ENCODE data around the gene CDKN2AIP.

The CDKN2AIP gene

DNA sequence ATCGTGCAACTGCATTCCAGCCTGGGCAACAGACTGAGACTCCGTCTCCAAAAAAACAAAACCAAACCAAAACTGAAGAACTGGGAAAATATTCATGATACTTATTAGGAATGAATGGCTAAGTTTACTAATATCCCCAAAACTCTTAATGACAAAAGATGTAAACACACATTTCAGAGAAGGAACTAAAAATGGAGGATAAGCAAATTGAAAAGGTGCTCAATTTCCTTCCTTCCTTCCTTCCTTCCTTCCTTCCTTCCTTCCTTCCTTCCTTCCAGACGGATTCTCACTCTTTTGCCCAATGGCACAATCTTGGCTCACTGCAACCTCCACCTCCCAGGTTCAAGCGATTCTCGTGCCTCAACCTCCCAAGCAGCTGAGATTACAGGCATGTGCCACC is 44.4 kb upstream of the CDKN2AIP start:
- Histone ChIP-seq H3K36me3 (no peaks in the 10 kb centered on the region), H3K27me3 (peaks cover 0 to 5% (median 0%) of the 10 kb centered on the region in 11 experiments; a peak in 1 of 22 replicates), H3K4me2 (peak overlapping the region; percentile 30 to 99 (median 91); a peak in 15 of 22 replicates), H4K20me1 (no peaks in the 10 kb centered on the region), H3K9ac (no peak overlapping the region), H3K4me3 (no peak overlapping the region), H3K9me3 (replicated peaks in 1 of 11) (no peaks in the 10 kb centered on the region), H3K27ac (peak overlapping the region in 1 of 11 experiments; percentile 88; a peak in 1 of 22 replicates), H3K4me1 (peaks cover 35 to 69% (median 53%) of the 10 kb centered on the region in 10 experiments)
- no peak for TF ChIP-seq Cebpa-rat (IDR thresholded peaks at IDR 0.05)

DNA sequence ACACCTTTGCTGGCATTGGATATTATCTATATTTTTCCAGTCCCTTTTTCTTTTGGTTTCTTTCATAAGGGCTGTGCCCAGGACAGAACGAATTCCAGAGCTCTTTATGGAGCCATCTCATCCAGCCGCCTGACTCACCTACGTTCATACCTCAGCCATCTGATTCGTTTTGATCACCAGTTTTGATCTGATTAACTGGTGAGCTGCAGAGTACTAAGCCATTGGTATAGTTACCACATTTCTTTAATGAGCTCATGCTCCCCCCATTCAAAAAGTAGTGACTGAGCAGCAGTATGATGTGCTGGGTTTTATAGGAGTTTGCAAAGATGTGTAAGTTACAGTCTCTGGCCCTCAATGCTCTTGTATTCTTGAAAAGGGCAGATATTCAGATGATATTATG is 43.0 kb upstream of the CDKN2AIP start:
- Histone ChIP-seq H3K27ac (no peak overlapping the region), H3K4me1 (peaks cover 31 to 57% (median 41%) of the 10 kb centered on the region in 10 experiments), H4K20me1 (no peaks in the 10 kb centered on the region), H3K27me3 (peaks cover 0 to 5% (median 0%) of the 10 kb centered on the region in 11 experiments; a peak in 1 of 22 replicates), H3K4me3 (no peak overlapping the region), H3K36me3 (no peaks in the 10 kb centered on the region), H3K4me2 (no peak overlapping the region), H3K9ac (no peak overlapping the region), H3K9me3 (replicated peaks in 1 of 11) (peaks cover 0 to 4% (median 0%) of the 10 kb centered on the region in 11 experiments; a peak in 5 of 22 replicates)
- no peak for TF ChIP-seq Cebpa-rat (IDR thresholded peaks at IDR 0.05)

DNA sequence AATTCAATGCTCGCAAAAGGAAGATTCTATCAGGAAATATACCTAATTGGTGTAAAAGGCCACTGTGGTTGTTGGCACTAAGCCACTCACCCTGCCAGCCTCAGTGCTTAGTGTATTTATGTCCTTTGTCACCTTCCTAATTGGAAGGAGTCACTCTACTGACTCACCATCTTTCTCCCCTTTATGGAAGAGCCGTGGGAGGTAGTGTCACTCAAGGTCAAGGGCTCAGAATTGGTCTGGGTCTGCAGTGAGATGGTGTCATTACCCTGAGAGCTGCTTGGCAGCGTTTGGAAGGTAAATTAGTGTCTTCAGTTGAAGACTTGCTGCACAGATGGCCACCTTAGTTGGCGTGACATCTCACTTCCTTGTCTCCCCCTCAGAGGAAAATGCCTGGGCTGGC is 41.7 kb upstream of the CDKN2AIP start:
- Histone ChIP-seq H3K4me3 (no peak overlapping the region), H4K20me1 (no peaks in the 10 kb centered on the region), H3K9ac (no peak overlapping the region), H3K27ac (no peak overlapping the region), H3K27me3 (peaks cover 0 to 5% (median 0%) of the 10 kb centered on the region in 11 experiments; a peak in 1 of 22 replicates), H3K36me3 (no peaks in the 10 kb centered on the region), H3K4me2 (peak overlapping the region in 4 of 11 experiments; percentile 2 to 37 (median 14); a peak in 4 of 22 replicates), H3K4me1 (peaks cover 25 to 48% (median 31%) of the 10 kb centered on the region in 10 experiments), H3K9me3 (replicated peaks in 1 of 11) (peaks cover 0 to 4% (median 0%) of the 10 kb centered on the region in 11 experiments; a peak in 5 of 22 replicates)
- no peak for TF ChIP-seq Cebpa-rat (IDR thresholded peaks at IDR 0.05)

DNA sequence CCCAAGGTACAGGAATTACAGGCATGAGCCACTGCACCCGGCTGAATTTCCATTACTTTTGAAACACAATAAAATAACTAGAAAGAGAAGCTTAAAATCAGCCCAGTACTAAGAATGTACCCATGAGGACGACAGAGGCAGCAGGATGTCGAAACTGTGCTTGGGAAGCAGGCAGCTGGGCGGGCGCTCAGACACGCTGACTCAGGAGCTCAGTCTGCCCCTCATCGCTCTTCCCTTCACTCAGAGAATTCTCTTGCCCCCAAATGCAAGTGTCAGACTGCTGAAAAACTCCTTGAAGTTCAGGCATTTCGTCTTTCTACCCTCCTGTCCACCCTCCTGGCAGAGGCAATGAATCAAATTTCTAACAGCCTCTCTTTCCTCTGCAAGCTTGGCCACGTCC is 41.0 kb upstream of the CDKN2AIP start:
- H3K27ac ChIP-seq = no peak overlapping the region
- H3K27me3 ChIP-seq = peaks cover 0 to 4% (median 0%) of the 10 kb centered on the region in 11 experiments; a peak in 1 of 22 replicates
- no peak for TF ChIP-seq Cebpa-rat (IDR thresholded peaks at IDR 0.05)
- H3K36me3 ChIP-seq = no peaks in the 10 kb centered on the region
- H3K9me3 ChIP-seq (replicated peaks in 1 of 11) = peaks cover 0 to 4% (median 0%) of the 10 kb centered on the region in 11 experiments; a peak in 5 of 22 replicates
- H3K4me2 ChIP-seq = peak overlapping the region in 2 of 11 experiments; percentile 1 to 37; a peak in 3 of 22 replicates
- H3K4me3 ChIP-seq = no peak overlapping the region
- H4K20me1 ChIP-seq = no peaks in the 10 kb centered on the region
- H3K9ac ChIP-seq = no peak overlapping the region
- H3K4me1 ChIP-seq = peaks cover 25 to 48% (median 31%) of the 10 kb centered on the region in 10 experiments

DNA sequence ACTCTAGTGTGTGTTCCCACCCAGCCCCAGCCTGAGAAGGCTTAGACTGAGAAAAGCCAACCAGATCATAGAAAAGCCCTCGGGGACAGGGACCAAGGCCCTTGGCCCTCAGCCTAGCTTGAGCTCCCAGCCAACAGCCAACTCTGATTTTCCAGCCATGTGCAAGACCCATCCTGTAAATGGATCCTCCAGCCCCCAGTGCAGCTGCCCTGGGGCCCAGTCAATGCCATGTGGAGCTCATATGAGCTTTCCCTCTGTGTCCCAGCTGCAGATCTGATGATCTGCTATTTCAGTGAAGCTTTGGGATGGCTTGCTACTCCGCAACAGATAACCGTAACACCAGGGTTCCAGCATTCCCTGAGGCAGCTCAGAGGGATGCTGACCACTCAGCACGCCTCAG is 40.5 kb upstream of the CDKN2AIP start:
- Histone ChIP-seq H3K27ac (no peak overlapping the region), H3K27me3 (no peaks in the 10 kb centered on the region), H4K20me1 (no peaks in the 10 kb centered on the region), H3K9ac (no peak overlapping the region), H3K36me3 (no peaks in the 10 kb centered on the region), H3K4me3 (no peak overlapping the region), H3K9me3 (replicated peaks in 1 of 11) (peaks cover 0 to 4% (median 0%) of the 10 kb centered on the region in 11 experiments; a peak in 5 of 22 replicates), H3K4me1 (peaks cover 25 to 48% (median 31%) of the 10 kb centered on the region in 10 experiments), H3K4me2 (peak overlapping the region in 1 of 11 experiments; percentile 37; a peak in 1 of 22 replicates)
- no peak for TF ChIP-seq Cebpa-rat (IDR thresholded peaks at IDR 0.05)

DNA sequence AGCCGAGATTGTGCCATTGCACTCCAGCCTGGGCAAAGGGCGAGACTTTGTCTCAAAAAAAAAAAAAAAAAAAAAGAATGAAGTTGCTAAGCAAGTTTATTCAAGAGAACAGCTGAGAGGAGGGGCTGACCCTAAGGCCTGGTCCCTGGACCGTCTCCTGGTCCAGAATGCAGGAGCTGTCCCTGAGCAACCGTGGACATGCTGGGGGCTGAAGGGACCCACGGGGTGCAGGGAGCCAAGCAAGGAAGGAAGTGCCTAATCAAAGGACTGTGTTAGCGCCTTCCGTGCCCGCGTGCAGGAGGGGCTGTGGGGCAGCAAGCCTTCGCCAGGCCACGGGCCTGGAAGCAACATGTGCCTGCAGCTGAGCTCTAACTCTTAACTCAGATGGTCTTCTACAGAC is 39.1 kb upstream of the CDKN2AIP start:
- Histone ChIP-seq H3K27ac (no peak overlapping the region), H4K20me1 (no peaks in the 10 kb centered on the region), H3K4me3 (no peak overlapping the region), H3K27me3 (no peaks in the 10 kb centered on the region), H3K4me2 (no peak overlapping the region), H3K9me3 (replicated peaks in 1 of 11) (peaks cover 0 to 4% (median 0%) of the 10 kb centered on the region in 11 experiments; a peak in 5 of 22 replicates), H3K9ac (no peak overlapping the region), H3K4me1 (peaks cover 12 to 38% (median 30%) of the 10 kb centered on the region in 10 experiments), H3K36me3 (no peaks in the 10 kb centered on the region)
- TF ChIP-seq Cebpa-rat (IDR thresholded peaks at IDR 0.05) = no peak

DNA sequence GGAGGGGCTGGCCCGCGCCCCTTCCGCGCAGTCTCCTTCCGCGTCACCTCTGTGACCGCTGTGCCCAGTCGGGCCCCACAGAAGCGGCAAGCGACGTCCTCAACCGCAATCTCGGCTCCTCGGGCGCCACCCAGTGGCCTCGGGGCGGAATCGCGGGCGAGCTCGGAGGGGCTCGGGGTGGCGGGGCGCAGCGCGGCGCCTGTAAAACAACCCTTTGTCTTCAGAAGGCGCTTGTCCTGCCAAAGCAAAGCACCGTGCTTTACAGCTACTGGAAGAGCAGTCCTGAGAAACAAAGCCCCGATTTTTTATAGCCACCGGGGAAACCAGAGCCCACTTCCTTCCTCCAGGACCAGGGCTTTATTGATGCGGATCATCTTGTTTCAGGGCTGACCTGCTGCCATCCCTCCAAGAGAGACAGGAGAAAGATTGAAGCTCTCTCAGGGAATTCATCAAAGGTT is 37.3 kb upstream of the CDKN2AIP start:
- TF ChIP-seq Cebpa-rat (IDR thresholded peaks at IDR 0.05) = no peak
- Histone ChIP-seq H4K20me1 (no peaks in the 10 kb centered on the region), H3K27ac (peak overlapping the region in 10 of 11 experiments; percentile 12 to 86 (median 80); a peak in 19 of 22 replicates)

DNA sequence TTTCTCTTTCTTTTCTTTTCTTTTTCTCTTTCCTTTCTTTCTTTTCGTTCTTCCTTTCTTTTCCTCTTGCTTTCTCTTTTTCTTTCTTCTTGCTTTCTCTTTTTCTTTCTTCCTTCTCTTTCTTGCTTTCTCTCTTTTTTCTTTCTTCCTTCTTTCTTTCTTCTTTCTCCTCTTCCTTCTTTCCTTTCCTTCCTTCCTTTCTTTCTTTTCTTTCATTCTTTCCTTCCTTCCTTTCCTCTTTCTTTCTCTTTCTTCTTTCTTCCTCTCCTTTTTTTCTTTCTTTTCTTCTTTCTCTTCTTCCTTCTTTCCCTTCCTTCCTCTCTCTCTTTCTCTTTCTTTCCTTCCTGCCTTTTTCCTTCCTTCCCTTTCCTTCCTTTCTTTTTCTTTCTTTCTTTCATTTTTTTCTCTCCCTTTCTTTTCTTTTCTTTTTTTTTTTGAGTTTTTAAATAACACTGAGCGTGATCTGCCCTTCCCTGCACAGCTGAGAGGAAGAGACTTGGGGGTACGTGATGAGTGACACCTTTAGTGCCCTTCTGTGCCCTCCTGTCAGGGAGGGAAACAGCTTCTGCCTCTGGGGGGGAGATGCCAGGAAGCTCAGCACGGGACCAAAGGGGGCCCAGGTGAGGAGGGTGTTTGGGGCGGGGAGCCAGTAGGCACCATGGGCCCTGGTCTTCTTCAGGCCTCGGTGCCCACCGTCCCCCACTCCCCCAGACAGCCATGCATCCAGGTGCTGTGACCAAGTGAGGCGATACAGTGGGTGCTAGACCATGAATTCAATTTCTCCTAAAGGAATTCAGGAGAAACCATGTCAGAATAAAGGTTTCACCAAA is 36.6 kb upstream of the CDKN2AIP start:
- H3K36me3 ChIP-seq = no peaks in the 10 kb centered on the region
- H3K4me2 ChIP-seq = peak overlapping the region; percentile 63 to 91 (median 86)
- H3K4me1 ChIP-seq = peaks cover 11 to 55% (median 47%) of the 10 kb centered on the region in 10 experiments; a peak in 19 of 20 replicates
- no peaks in the 10 kb centered on the region for H4K20me1 ChIP-seq
- peak overlapping the region; percentile 56 to 84 (median 79); a peak in 21 of 22 replicates for H3K9ac ChIP-seq
- H3K9me3 ChIP-seq (replicated peaks in 1 of 11) = peaks cover 0 to 4% (median 0%) of the 10 kb centered on the region in 11 experiments; a peak in 5 of 22 replicates
- peak overlapping the region; percentile 32 to 68 (median 54) for H3K4me3 ChIP-seq
- peak overlapping the region in 10 of 11 experiments; percentile 12 to 86 (median 80); a peak in 19 of 22 replicates for H3K27ac ChIP-seq
- no peak for TF ChIP-seq Cebpa-rat (IDR thresholded peaks at IDR 0.05)
- H3K27me3 ChIP-seq = no peaks in the 10 kb centered on the region

More for the DNA sequence above, 37.3 kb upstream of the CDKN2AIP start:
- H3K9me3 ChIP-seq (replicated peaks in 1 of 11) = peaks cover 0 to 4% (median 0%) of the 10 kb centered on the region in 11 experiments; a peak in 5 of 22 replicates
- H3K36me3 ChIP-seq = no peaks in the 10 kb centered on the region
- H3K4me2 ChIP-seq = peak overlapping the region; percentile 63 to 91 (median 86)
- H3K9ac ChIP-seq = peak overlapping the region; percentile 56 to 84 (median 79)
- H3K4me1 ChIP-seq = peaks cover 11 to 49% (median 44%) of the 10 kb centered on the region in 10 experiments; a peak in 19 of 20 replicates
- H3K4me3 ChIP-seq = peak overlapping the region; percentile 32 to 68 (median 54)
- no peaks in the 10 kb centered on the region for H3K27me3 ChIP-seq

DNA sequence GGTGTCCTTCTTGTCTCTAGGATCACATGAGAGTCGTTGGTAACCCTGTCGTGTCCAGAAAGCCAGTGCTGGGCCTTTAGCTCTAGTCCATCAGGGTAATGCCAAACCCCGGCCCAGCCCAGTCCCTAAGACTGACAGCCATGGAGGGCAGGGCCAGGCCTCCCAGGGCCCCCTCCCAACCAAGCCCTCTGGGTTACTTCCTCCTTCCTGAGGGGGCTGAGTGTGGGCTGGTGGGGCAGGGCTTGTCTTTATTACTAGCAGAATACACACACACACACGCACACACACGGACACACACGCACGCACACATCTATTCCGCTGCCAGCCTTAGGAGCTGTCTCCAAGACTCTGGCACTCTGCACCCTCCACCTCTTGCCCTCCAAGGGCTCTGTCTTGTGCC is 35.6 kb upstream of the CDKN2AIP start:
- H3K9me3 ChIP-seq (replicated peaks in 1 of 11) = peaks cover 0 to 4% (median 0%) of the 10 kb centered on the region in 11 experiments; a peak in 5 of 22 replicates
- no peaks in the 10 kb centered on the region for H4K20me1 ChIP-seq
- H3K4me3 ChIP-seq = no peak overlapping the region
- peaks cover 5 to 56% (median 48%) of the 10 kb centered on the region in 10 experiments; a peak in 19 of 20 replicates for H3K4me1 ChIP-seq
- no peaks in the 10 kb centered on the region for H3K36me3 ChIP-seq
- no peaks in the 10 kb centered on the region for H3K27me3 ChIP-seq
- no peak for TF ChIP-seq Cebpa-rat (IDR thresholded peaks at IDR 0.05)
- H3K9ac ChIP-seq = no peak overlapping the region
- peak overlapping the region; percentile 24 to 91 (median 77); a peak in 19 of 22 replicates for H3K4me2 ChIP-seq
- H3K27ac ChIP-seq = peak overlapping the region in 6 of 11 experiments; percentile 13 to 86 (median 80); a peak in 8 of 22 replicates

Measured in BLaER1 treated with 17β-estradiol and CSF1 and Interleukin-3, amounts not matched to agents 10 nM and 100 nM (cell line).